Karpas-422 (cell line): ENCODE measurements around the gene CREB3L4. TPM values are rescaled to one million over a fixed set of nuclear protein-coding genes. Genes with fewer than 3 reads are reported as not detected.

ENCODE experiments used
- DNase-seq: peaks from one replicate; pipeline ENCODE4 v3.0.0-alpha.2; 2015
- H2AFZ ChIP-seq: fragments of 200-600 bp; sonication (generic); 2 replicates; pipeline ENCODE4 v1.6.1; 2014; ENCODE audit warnings: antibody characterized with exemption, low read length, mixed read lengths
- H3K27ac ChIP-seq: fragments of 200-600 bp; sonication (generic); 2 replicates; pipeline ENCODE4 v1.5.1; 2014; ENCODE audit warnings: mild to moderate bottlenecking, low read length, moderate library complexity
- H3K27me3 ChIP-seq: fragments of 200-600 bp; sonication (generic); 2 replicates; pipeline ENCODE4 v1.6.1; 2014; ENCODE audit warnings: low read length, mixed read lengths
- H3K36me3 ChIP-seq: fragments of 200-600 bp; sonication (generic); 2 replicates; pipeline ENCODE4 v1.6.1; 2014; ENCODE audit warnings: low read length, mixed read lengths; ENCODE audit not compliant: insufficient read depth
- H3K4me1 ChIP-seq: fragments of 200-600 bp; sonication (generic); 2 replicates; pipeline ENCODE4 v1.6.1; 2014; ENCODE audit warnings: mild to moderate bottlenecking, low read length, mixed read lengths
- H3K4me2 ChIP-seq: fragments of 200-600 bp; sonication (generic); 2 replicates; pipeline ENCODE4 v1.6.1; 2014; ENCODE audit warnings: low read length, low read depth, mild to moderate bottlenecking; ENCODE audit not compliant: poor library complexity, severe bottlenecking
- H3K4me3 ChIP-seq: fragments of 200-600 bp; sonication (generic); 2 replicates; pipeline ENCODE4 v1.5.1; 2014; ENCODE audit warnings: mild to moderate bottlenecking, antibody characterized with exemption, low read length, mixed read lengths
- H3K79me2 ChIP-seq: fragments of 200-600 bp; sonication (generic); 2 replicates; pipeline ENCODE4 v1.6.1; 2014; ENCODE audit warnings: mild to moderate bottlenecking, low read length, mixed read lengths
- H3K9ac ChIP-seq: fragments of 200-600 bp; sonication (generic); 2 replicates; pipeline ENCODE4 v1.6.0; 2014; ENCODE audit warnings: low read length
- H3K9me2 ChIP-seq: fragments of 200-600 bp; sonication (generic), shearing (Covaris generic); replicated peaks from 2 replicates; pipeline ENCODE4 v1.6.0; 2014; ENCODE audit warnings: mild to moderate bottlenecking, low read length, moderate library complexity; ENCODE audit not compliant: insufficient read depth
- H3K9me3 ChIP-seq: fragments of 300-700, 200-600 bp; sonication (generic); 2 replicates; pipeline ENCODE4 v1.6.1; 2014; ENCODE audit warnings: low read length, mixed read lengths
- H4K20me1 ChIP-seq: fragments of 200-600 bp; sonication (generic); 2 replicates; pipeline ENCODE4 v1.6.1; 2014; ENCODE audit warnings: mild to moderate bottlenecking, antibody characterized with exemption, low read length, low read depth; ENCODE audit not compliant: insufficient read depth
- total RNA-seq: library from RNA; depleted of rRNA; stranded (reverse); fragments of >200 nt; shearing (Covaris generic); gene quantifications from 2 replicates; pipeline ENCODE4 v1.2.3, GENCODE V29; 2014; ENCODE audit warnings: low replicate concordance

Gene CREB3L4
- total RNA-seq, 1 experiment from 2014 or later = 22.2 TPM

GRCh38 chr1:153933955-153934354 lies 33.7 kb upstream of the CREB3L4 start:
- Histone ChIP-seq H3K4me3 (no peak overlapping the region), H3K4me2 (no peak overlapping the region), H2AFZ (no peak overlapping the region), H3K4me1 (peaks cover 10% of the 10 kb centered on the region), H3K27me3 (no peaks in the 10 kb centered on the region), H3K79me2 (no peaks in the 10 kb centered on the region), H4K20me1 (no peaks in the 10 kb centered on the region), H3K27ac (no peak overlapping the region), H3K36me3 (peaks cover 24% of the 10 kb centered on the region), H3K9me2 (no peaks in the 10 kb centered on the region), H3K9ac (no peak overlapping the region), H3K9me3 (no peaks in the 10 kb centered on the region)
- no peak for DNase-seq

- Histone ChIP-seq H3K9ac (no peak overlapping the region), H4K20me1 (no peaks in the 10 kb centered on the region), H2AFZ (no peak overlapping the region), H3K79me2 (no peaks in the 10 kb centered on the region), H3K27me3 (no peaks in the 10 kb centered on the region), H3K4me2 (no peak overlapping the region), H3K4me3 (no peak overlapping the region), H3K9me2 (no peaks in the 10 kb centered on the region), H3K27ac (no peak overlapping the region), H3K4me1 (peaks cover 2% of the 10 kb centered on the region; the same call in 1 of the 2 replicates), H3K9me3 (no peaks in the 10 kb centered on the region), H3K36me3 (peaks cover 26% of the 10 kb centered on the region)
- DNase-seq = no peak
These were observed 33.0 kb upstream of the CREB3L4 start for GRCh38 chr1:153934746-153935145.

GRCh38 chr1:153936011-153936802 lies 31.5 kb upstream of the CREB3L4 start:
- no peak overlapping the region for H3K9ac ChIP-seq
- no peaks in the 10 kb centered on the region for H3K9me2 ChIP-seq
- no peak overlapping the region for H3K4me2 ChIP-seq
- H4K20me1 ChIP-seq = no peaks in the 10 kb centered on the region
- DNase-seq = no peak
- no peaks in the 10 kb centered on the region for H3K79me2 ChIP-seq
- H3K9me3 ChIP-seq = no peaks in the 10 kb centered on the region
- H3K4me3 ChIP-seq = no peak overlapping the region
- no peak overlapping the region for H2AFZ ChIP-seq
- no peaks in the 10 kb centered on the region for H3K27me3 ChIP-seq
- H3K27ac ChIP-seq = no peak overlapping the region
- no peaks in the 10 kb centered on the region for H3K4me1 ChIP-seq
- peaks cover 26% of the 10 kb centered on the region for H3K36me3 ChIP-seq

- DNase-seq = no peak
- Histone ChIP-seq H3K4me2 (no peak overlapping the region), H3K27me3 (no peaks in the 10 kb centered on the region), H3K79me2 (peaks cover under 1% of the 10 kb centered on the region; the same call in 1 of the 2 replicates), H3K9me3 (no peaks in the 10 kb centered on the region), H3K4me1 (no peaks in the 10 kb centered on the region), H3K9ac (no peak overlapping the region), H2AFZ (no peak overlapping the region), H3K4me3 (no peak overlapping the region), H3K9me2 (no peaks in the 10 kb centered on the region), H4K20me1 (no peaks in the 10 kb centered on the region), H3K27ac (no peak overlapping the region), H3K36me3 (peaks cover 26% of the 10 kb centered on the region)
These were observed 30.4 kb upstream of the CREB3L4 start for GRCh38 chr1:153937331-153937730.

- peaks cover 4% of the 10 kb centered on the region for H3K4me1 ChIP-seq
- peaks cover 15% of the 10 kb centered on the region for H3K79me2 ChIP-seq
- H3K27ac ChIP-seq = no peak overlapping the region
- H3K27me3 ChIP-seq = no peaks in the 10 kb centered on the region
- no peak for DNase-seq
- H3K9ac ChIP-seq = no peak overlapping the region
- no peak overlapping the region for H2AFZ ChIP-seq
- peaks cover 38% of the 10 kb centered on the region for H3K36me3 ChIP-seq
- H4K20me1 ChIP-seq = no peaks in the 10 kb centered on the region
- H3K4me3 ChIP-seq = no peak overlapping the region
- H3K9me2 ChIP-seq = no peaks in the 10 kb centered on the region
- H3K9me3 ChIP-seq = no peaks in the 10 kb centered on the region
- no peak overlapping the region for H3K4me2 ChIP-seq
These were observed 28.7 kb upstream of the CREB3L4 start for GRCh38 chr1:153938996-153939395.

GRCh38 chr1:153939476-153939875 lies 28.2 kb upstream of the CREB3L4 start:
- Histone ChIP-seq H3K9ac (no peak overlapping the region), H3K9me2 (no peaks in the 10 kb centered on the region), H3K4me2 (no peak overlapping the region), H3K9me3 (no peaks in the 10 kb centered on the region), H3K27ac (no peak overlapping the region), H4K20me1 (no peaks in the 10 kb centered on the region), H3K79me2 (peaks cover 20% of the 10 kb centered on the region), H3K4me1 (peaks cover 9% of the 10 kb centered on the region), H3K36me3 (peaks cover 38% of the 10 kb centered on the region), H3K4me3 (no peak overlapping the region), H2AFZ (no peak overlapping the region), H3K27me3 (no peaks in the 10 kb centered on the region)
- DNase-seq = no peak

GRCh38 chr1:153940756-153941155 lies 26.9 kb upstream of the CREB3L4 start:
- Histone ChIP-seq H3K4me3 (no peak overlapping the region), H3K9ac (no peak overlapping the region), H3K9me3 (no peaks in the 10 kb centered on the region), H3K79me2 (peaks cover 32% of the 10 kb centered on the region), H3K4me2 (no peak overlapping the region), H3K27me3 (no peaks in the 10 kb centered on the region), H4K20me1 (no peaks in the 10 kb centered on the region), H2AFZ (no peak overlapping the region), H3K9me2 (no peaks in the 10 kb centered on the region), H3K36me3 (peaks cover 38% of the 10 kb centered on the region), H3K4me1 (peaks cover 18% of the 10 kb centered on the region), H3K27ac (no peak overlapping the region)
- no peak for DNase-seq

- no peak overlapping the region for H3K4me3 ChIP-seq
- peaks cover 32% of the 10 kb centered on the region for H3K79me2 ChIP-seq
- H3K4me1 ChIP-seq = peaks cover 23% of the 10 kb centered on the region
- DNase-seq = no peak
- no peaks in the 10 kb centered on the region for H3K9me2 ChIP-seq
- H4K20me1 ChIP-seq = no peaks in the 10 kb centered on the region
- no peak overlapping the region for H3K9ac ChIP-seq
- no peak overlapping the region for H3K4me2 ChIP-seq
- no peaks in the 10 kb centered on the region for H3K27me3 ChIP-seq
- no peaks in the 10 kb centered on the region for H3K9me3 ChIP-seq
- H2AFZ ChIP-seq = no peak overlapping the region
- H3K36me3 ChIP-seq = peaks cover 29% of the 10 kb centered on the region
- H3K27ac ChIP-seq = no peak overlapping the region
These were observed 25.6 kb upstream of the CREB3L4 start for GRCh38 chr1:153941826-153942725.
